ENCODE measurements around the gene SLC35F4. TPM values are rescaled to one million over a fixed set of nuclear protein-coding genes. Genes with fewer than 3 reads are reported as not detected.

SLC35F4 gene
- total RNA-seq, 1 experiment from 2014 or later = not detected

DNA sequence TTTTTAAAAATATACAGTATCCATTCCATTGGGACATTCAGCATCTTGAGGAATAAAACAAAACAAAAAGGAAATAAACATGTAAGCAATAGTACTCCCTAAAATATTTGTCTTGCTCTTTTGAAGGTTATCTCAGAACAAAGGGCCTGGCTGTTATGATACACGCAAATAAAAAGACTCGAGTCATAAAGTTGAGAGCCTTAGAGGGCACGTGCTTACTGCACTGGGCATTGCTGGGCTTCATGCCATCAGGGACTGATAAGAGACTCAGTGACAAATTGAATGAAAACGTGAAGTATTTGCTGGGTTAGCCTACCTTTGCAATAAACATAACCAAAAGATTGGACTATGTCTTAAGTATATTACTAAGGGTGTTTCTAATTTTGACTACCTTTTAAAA is 118.9 kb downstream of the SLC35F4 start:
- Histone ChIP-seq H3K9ac (ENCODE audit: low read length) (no peak overlapping the region), H2AFZ (ENCODE audit: low read length) (no peak overlapping the region), H3K9me2 (replicated peaks; ENCODE audit: low read length) (no peaks in the 10 kb centered on the region), H4K20me1 (ENCODE audit: low read length) (no peaks in the 10 kb centered on the region), H3K79me2 (ENCODE audit: low read length) (no peaks in the 10 kb centered on the region), H3K9me3 (ENCODE audit: low read length) (no peaks in the 10 kb centered on the region), H3F3A (ENCODE audit: low read length, unreplicated experiment) (no peaks in the 10 kb centered on the region), H3K36me3 (ENCODE audit: low read depth, low read length) (no peaks in the 10 kb centered on the region), H3K27ac (ENCODE audit: low read length) (no peak overlapping the region), H3K27me3 (ENCODE audit: low read length) (peaks cover 6% of the 10 kb centered on the region; the same call in 1 of the 2 replicates), H3K4me1 (ENCODE audit: insufficient read depth, low read length) (peaks cover 26% of the 10 kb centered on the region), H3K4me2 (ENCODE audit: low read length) (no peak overlapping the region), H3K4me3 (ENCODE audit: low read length) (no peak overlapping the region)
- intact Hi-C loops (cut with micrococcal nuclease) = no loop called here
- ChIA-PET POLR2A (ENCODE audit: unreplicated experiment) (no interaction called here), CTCF (no interaction called here)
- no peak for TF ChIP-seq CTCF (conservative IDR thresholded peaks at IDR 0.05; ENCODE audit: low read depth, low read length)
- no peak for TF ChIP-seq EZH2phosphoT487 (IDR thresholded peaks at IDR 0.05; ENCODE audit: borderline replicate concordance, low read length)
- TF ChIP-seq EZH2 (IDR thresholded peaks at IDR 0.05; ENCODE audit: low read length, unreplicated experiment) = no peak
- DNase-seq (peak; percentile 72), ATAC-seq (no peak)
- BruUV-seq (replicated peaks) = no TSS peak

- H3K27ac ChIP-seq (ENCODE audit: low read length) = no peak overlapping the region
- no peak overlapping the region for H2AFZ ChIP-seq (ENCODE audit: low read length)
- H3K9me2 ChIP-seq (replicated peaks; ENCODE audit: low read length) = no peaks in the 10 kb centered on the region
- intact Hi-C loops (cut with micrococcal nuclease) = no loop called here
- no peaks in the 10 kb centered on the region for H3K9me3 ChIP-seq (ENCODE audit: low read length)
- peaks cover 4% of the 10 kb centered on the region; the same call in 1 of the 2 replicates for H3K27me3 ChIP-seq (ENCODE audit: low read length)
- no peaks in the 10 kb centered on the region for H3K79me2 ChIP-seq (ENCODE audit: low read length)
- no peaks in the 10 kb centered on the region for H3F3A ChIP-seq (ENCODE audit: low read length, unreplicated experiment)
- no peak overlapping the region for H3K9ac ChIP-seq (ENCODE audit: low read length)
- ATAC-seq (no peak), DNase-seq (no peak)
- CTCF ChIA-PET = no interaction called here
- peaks cover 26% of the 10 kb centered on the region for H3K4me1 ChIP-seq (ENCODE audit: insufficient read depth, low read length)
- H3K4me2 ChIP-seq (ENCODE audit: low read length) = no peak overlapping the region
- no peaks in the 10 kb centered on the region for H3K36me3 ChIP-seq (ENCODE audit: low read depth, low read length)
- no peaks in the 10 kb centered on the region for H4K20me1 ChIP-seq (ENCODE audit: low read length)
- no TSS peak for BruUV-seq (replicated peaks)
- POLR2A ChIA-PET (ENCODE audit: unreplicated experiment) = no interaction called here
- H3K4me3 ChIP-seq (ENCODE audit: low read length) = no peak overlapping the region
- TF ChIP-seq EZH2phosphoT487 (IDR thresholded peaks at IDR 0.05; ENCODE audit: borderline replicate concordance, low read length) (no peak), CTCF (conservative IDR thresholded peaks at IDR 0.05; ENCODE audit: low read depth, low read length) (no peak), EZH2 (IDR thresholded peaks at IDR 0.05; ENCODE audit: low read length, unreplicated experiment) (no peak)
Measured at GRCh38 chr14:57746563-57746962, 119.3 kb downstream of the SLC35F4 start.

DNA sequence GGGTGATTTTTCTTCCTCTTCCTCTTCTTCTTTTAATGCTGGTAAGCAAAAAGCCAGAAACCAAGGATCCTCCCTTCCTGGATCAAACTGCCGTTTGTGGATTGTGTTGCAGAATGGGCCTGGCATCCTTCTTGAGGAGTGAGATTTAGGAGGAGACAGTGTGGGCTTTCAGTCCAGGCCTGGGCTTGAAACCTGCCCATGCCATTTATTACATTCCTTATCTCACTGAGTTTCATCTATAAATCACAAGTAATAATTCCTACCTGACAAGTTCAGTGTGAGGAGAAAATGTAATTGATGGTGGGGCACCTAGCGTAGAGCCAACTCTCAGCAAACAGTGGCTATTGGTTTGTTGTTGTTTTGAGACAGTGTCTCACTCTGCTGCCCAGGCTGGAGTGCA is 126.4 kb downstream of the SLC35F4 start:
- ChIA-PET CTCF (no interaction called here), POLR2A (ENCODE audit: unreplicated experiment) (no interaction called here)
- Histone ChIP-seq H3K79me2 (ENCODE audit: low read length) (no peaks in the 10 kb centered on the region), H3K4me3 (ENCODE audit: low read length) (no peak overlapping the region), H3K4me2 (ENCODE audit: low read length) (no peak overlapping the region), H3K4me1 (ENCODE audit: insufficient read depth, low read length) (no peaks in the 10 kb centered on the region), H3K9ac (ENCODE audit: low read length) (no peak overlapping the region), H3K9me3 (ENCODE audit: low read length) (no peaks in the 10 kb centered on the region), H3K36me3 (ENCODE audit: low read depth, low read length) (no peaks in the 10 kb centered on the region), H4K20me1 (ENCODE audit: low read length) (no peaks in the 10 kb centered on the region), H2AFZ (ENCODE audit: low read length) (no peak overlapping the region), H3K27me3 (ENCODE audit: low read length) (peaks cover 59% of the 10 kb centered on the region), H3K27ac (ENCODE audit: low read length) (no peak overlapping the region), H3K9me2 (replicated peaks; ENCODE audit: low read length) (no peaks in the 10 kb centered on the region), H3F3A (ENCODE audit: low read length, unreplicated experiment) (no peaks in the 10 kb centered on the region)
- no TSS peak for BruUV-seq (replicated peaks)
- DNase-seq (no peak), ATAC-seq (no peak)
- no peak for TF ChIP-seq EZH2phosphoT487 (IDR thresholded peaks at IDR 0.05; ENCODE audit: borderline replicate concordance, low read length)
- TF ChIP-seq CTCF (conservative IDR thresholded peaks at IDR 0.05; ENCODE audit: low read depth, low read length) = no peak
- no peak for TF ChIP-seq EZH2 (IDR thresholded peaks at IDR 0.05; ENCODE audit: low read length, unreplicated experiment)
- intact Hi-C loops (cut with micrococcal nuclease) = no loop called here
